ENCODE data around the gene PELI1.
A peak's percentile ranks its signal among the peaks of the same experiment; 100 is the strongest.

The PELI1 gene

GRCh38 chr2:64189586-64189985 is 45.4 kb upstream of the PELI1 start:
- TF ChIP-seq, protein P1, sequence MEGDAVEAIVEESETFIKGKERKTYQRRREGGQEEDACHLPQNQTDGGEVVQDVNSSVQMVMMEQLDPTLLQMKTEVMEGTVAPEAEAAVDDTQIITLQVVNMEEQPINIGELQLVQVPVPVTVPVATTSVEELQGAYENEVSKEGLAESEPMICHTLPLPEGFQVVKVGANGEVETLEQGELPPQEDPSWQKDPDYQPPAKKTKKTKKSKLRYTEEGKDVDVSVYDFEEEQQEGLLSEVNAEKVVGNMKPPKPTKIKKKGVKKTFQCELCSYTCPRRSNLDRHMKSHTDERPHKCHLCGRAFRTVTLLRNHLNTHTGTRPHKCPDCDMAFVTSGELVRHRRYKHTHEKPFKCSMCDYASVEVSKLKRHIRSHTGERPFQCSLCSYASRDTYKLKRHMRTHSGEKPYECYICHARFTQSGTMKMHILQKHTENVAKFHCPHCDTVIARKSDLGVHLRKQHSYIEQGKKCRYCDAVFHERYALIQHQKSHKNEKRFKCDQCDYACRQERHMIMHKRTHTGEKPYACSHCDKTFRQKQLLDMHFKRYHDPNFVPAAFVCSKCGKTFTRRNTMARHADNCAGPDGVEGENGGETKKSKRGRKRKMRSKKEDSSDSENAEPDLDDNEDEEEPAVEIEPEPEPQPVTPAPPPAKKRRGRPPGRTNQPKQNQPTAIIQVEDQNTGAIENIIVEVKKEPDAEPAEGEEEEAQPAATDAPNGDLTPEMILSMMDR (conservative IDR thresholded peaks at IDR 0.05; ENCODE audit: low read depth, low read length): no peak
- no peak overlapping the region for H3K9ac ChIP-seq
- H3K27me3 ChIP-seq (ENCODE audit: insufficient read depth, low read depth): no peaks in the 10 kb centered on the region
- no peaks in the 10 kb centered on the region for H3K36me3 ChIP-seq (ENCODE audit: insufficient read depth)
- H3K79me2 ChIP-seq (ENCODE audit: insufficient read depth, low read depth): no peaks in the 10 kb centered on the region
- H4K20me1 ChIP-seq (ENCODE audit: insufficient read depth): no peaks in the 10 kb centered on the region
- H3K4me3 ChIP-seq (IDR thresholded peaks at IDR 0.05; ENCODE audit: insufficient read depth, low read depth, low read length): no peak overlapping the region
- H3K27ac ChIP-seq: no peak overlapping the region
- no peak overlapping the region for H2AFZ ChIP-seq (ENCODE audit: low read depth)
- H3K4me1 ChIP-seq (ENCODE audit: low read depth, poor library complexity, severe bottlenecking): peaks cover 15% of the 10 kb centered on the region
- no peak overlapping the region for H3K4me2 ChIP-seq

DNA sequence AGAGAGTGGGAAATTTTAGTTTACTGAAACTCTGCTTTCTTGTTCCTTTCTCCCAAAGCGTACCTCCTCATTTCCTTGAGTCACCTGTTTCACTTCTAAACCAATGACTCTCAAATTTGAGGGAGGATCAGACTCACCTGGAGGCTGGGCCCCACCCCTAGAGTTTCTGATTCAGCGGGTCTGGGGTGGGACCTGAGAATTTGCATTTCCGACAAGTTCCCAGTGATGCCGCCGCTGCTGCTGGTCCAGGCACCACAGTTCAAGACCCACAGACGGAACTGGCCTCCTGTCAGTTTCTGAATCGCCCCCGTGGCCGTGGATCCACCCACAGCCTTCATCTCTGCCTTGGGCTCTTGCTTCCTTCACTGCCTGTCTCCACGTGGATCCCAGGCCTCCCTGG is 44.9 kb upstream of the PELI1 start:
- Histone ChIP-seq H3K27me3 (ENCODE audit: insufficient read depth, low read depth) (no peaks in the 10 kb centered on the region), H4K20me1 (ENCODE audit: insufficient read depth) (no peaks in the 10 kb centered on the region), H3K9ac (no peak overlapping the region), H3K4me1 (ENCODE audit: low read depth, poor library complexity, severe bottlenecking) (peaks cover 15% of the 10 kb centered on the region), H3K79me2 (ENCODE audit: insufficient read depth, low read depth) (no peaks in the 10 kb centered on the region), H2AFZ (ENCODE audit: low read depth) (no peak overlapping the region), H3K4me3 (IDR thresholded peaks at IDR 0.05; ENCODE audit: insufficient read depth, low read depth, low read length) (no peak overlapping the region), H3K4me2 (no peak overlapping the region), H3K27ac (no peak overlapping the region), H3K36me3 (ENCODE audit: insufficient read depth) (no peaks in the 10 kb centered on the region)
- TF ChIP-seq, protein P1 (conservative IDR thresholded peaks at IDR 0.05; ENCODE audit: low read depth, low read length): no peak

DNA sequence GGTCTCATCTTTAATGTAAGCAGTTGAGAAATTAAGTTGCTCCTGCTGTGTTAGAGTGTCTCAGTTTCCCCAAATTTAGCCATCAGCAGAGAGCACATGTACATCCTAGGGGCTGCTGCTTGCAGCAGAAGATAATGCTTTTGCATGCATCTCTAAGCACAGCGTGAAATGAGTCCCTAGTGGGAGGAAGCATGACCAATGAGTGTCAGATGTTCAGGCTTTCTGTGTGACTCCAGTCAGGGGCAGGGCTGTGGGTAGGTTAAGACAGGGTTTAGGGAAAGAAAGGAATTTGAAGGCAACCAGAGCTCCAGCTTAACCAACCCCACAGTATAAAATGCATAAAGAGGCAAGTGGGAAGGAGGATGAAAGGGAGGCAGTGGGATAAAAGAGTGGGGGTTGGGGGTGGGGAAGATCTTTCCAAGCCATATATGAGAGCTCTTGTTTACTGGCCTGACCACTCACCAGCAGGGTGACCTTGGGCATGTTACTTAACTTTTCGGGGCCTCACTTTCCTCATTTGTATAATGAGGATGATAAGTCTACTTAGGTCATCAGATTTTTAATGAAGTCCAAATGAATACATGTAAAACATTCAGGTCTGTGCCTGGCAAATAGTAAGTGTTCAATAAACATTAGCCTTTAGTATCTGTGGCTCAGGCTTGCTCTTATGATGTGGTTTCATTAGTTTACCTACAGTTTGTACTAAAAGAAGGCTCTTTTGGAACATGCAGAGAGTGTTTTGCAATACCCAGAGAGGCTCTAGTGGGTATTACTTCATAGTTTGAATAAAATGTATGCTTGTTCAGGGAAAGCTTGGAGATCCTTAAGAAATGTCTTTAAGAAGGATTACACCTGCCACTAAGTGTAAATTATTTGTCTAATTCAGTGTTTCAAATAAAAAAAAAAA is 42.7 kb upstream of the PELI1 start:
- TF ChIP-seq, protein P1 (conservative IDR thresholded peaks at IDR 0.05; ENCODE audit: low read depth, low read length): no peak
- no peak overlapping the region for H3K4me2 ChIP-seq
- no peak overlapping the region for H3K4me3 ChIP-seq (IDR thresholded peaks at IDR 0.05; ENCODE audit: insufficient read depth, low read depth, low read length)

DNA sequence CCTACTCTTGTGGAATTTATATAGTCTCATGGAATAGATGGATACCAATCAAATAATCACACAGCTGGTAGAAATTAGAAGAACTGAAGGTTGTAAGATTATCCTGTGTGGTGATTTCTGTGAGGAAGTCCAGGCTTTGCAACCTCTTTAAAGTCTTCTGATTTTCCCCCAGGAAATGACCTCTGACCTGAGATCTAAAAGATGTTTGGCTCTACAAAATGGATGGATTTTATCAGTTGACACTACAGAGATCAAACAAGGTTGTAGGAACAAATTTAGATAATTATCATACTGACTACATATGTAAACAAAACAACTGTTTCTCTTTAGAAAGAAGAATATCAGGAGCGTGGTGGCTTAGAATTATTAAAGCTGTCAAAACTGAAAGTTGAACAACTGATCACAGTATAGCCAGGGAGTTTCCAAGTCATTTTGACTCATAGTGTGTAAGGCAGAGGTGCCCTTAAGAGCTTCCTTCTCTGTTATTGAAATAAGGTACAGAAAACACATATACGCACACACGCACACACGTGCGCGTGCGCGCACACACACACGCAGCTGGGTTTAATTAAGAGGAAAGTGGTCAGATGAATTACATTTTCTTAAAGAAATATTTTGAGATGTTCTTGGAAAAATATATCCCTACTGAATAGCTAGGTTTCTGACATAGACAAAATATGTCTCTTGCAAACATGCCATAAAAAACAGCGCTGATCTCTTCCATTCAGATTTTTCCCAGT is 35.5 kb upstream of the PELI1 start:
- H3K27me3 ChIP-seq (ENCODE audit: insufficient read depth, low read depth): no peaks in the 10 kb centered on the region
- peak overlapping the region; percentile 19 for H2AFZ ChIP-seq (ENCODE audit: low read depth)
- H4K20me1 ChIP-seq (ENCODE audit: insufficient read depth): no peaks in the 10 kb centered on the region
- no peak overlapping the region for H3K4me3 ChIP-seq (IDR thresholded peaks at IDR 0.05; ENCODE audit: insufficient read depth, low read depth, low read length)
- H3K4me2 ChIP-seq: peak overlapping the region; percentile 10; the same call in 1 of the 2 replicates
- peaks cover 26% of the 10 kb centered on the region for H3K4me1 ChIP-seq (ENCODE audit: low read depth, poor library complexity, severe bottlenecking)
- no peaks in the 10 kb centered on the region for H3K36me3 ChIP-seq (ENCODE audit: insufficient read depth)
- TF ChIP-seq, protein P1 (conservative IDR thresholded peaks at IDR 0.05; ENCODE audit: low read depth, low read length): no peak
- H3K9ac ChIP-seq: no peak overlapping the region
- peak overlapping the region; percentile 9; the same call in 1 of the 2 replicates for H3K27ac ChIP-seq
- H3K79me2 ChIP-seq (ENCODE audit: insufficient read depth, low read depth): no peaks in the 10 kb centered on the region

More for the DNA sequence above, 42.7 kb upstream of the PELI1 start:
- H3K36me3 ChIP-seq (ENCODE audit: insufficient read depth): no peaks in the 10 kb centered on the region
- H3K79me2 ChIP-seq (ENCODE audit: insufficient read depth, low read depth): no peaks in the 10 kb centered on the region
- no peak overlapping the region for H2AFZ ChIP-seq (ENCODE audit: low read depth)
- H4K20me1 ChIP-seq (ENCODE audit: insufficient read depth): no peaks in the 10 kb centered on the region
- no peaks in the 10 kb centered on the region for H3K27me3 ChIP-seq (ENCODE audit: insufficient read depth, low read depth)
- no peak overlapping the region for H3K27ac ChIP-seq
- no peak overlapping the region for H3K9ac ChIP-seq
- H3K4me1 ChIP-seq (ENCODE audit: low read depth, poor library complexity, severe bottlenecking): peaks cover 8% of the 10 kb centered on the region
